Posterior cingulate gyrus (tissue), 11 donors: Measurements from ENCODE around the gene ST6GALNAC1.

Experiments
- DNase-seq, 10 donors: peaks; one replicate each; pipeline versions ENCODE4 v3.0.0 to v3.0.0-alpha.2; 2020 to 2021; ENCODE audit warnings: mixed read lengths in 3 of 10
- intact Hi-C: fragments of 100-400 bp; cut with DNase I; formaldehyde crosslinking; loops from one replicate; pipeline ENCODE4 v1.15.1; 2023

ST6GALNAC1 gene

DNA sequence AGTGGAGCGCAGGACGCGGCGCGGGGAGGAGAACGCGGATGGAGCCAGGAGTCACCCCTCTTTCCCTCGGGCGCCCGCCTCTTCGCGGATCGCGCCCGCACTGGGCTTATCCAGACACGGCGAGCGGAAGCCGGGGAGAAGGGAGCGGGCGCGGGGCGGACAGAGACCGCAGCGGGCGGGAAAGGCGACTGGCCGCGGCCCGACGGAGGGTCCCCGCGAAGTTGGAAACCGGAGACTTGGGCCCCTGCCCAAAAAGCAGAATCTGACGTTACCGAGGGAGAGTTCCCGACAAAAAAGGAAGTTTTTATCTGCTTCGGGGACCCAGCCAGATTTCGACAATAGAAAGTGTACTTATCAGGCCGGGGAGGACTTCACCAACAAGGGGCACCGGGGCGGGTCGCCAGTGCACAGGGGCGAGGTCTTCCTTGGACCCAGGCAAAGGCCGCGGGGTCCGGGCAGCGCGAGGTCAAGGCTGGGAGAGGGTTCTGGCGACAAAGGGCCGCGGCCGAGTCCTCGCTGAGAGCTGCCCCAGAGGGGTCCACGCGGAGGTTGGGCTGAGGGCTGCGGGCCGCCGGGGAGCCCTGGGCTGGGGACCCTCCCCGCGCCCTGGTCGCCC is 58.4 kb downstream of the ST6GALNAC1 start:
- intact Hi-C loops = no loop called here
- DNase-seq = peak in 1 of 10 donors; percentile 83

DNA sequence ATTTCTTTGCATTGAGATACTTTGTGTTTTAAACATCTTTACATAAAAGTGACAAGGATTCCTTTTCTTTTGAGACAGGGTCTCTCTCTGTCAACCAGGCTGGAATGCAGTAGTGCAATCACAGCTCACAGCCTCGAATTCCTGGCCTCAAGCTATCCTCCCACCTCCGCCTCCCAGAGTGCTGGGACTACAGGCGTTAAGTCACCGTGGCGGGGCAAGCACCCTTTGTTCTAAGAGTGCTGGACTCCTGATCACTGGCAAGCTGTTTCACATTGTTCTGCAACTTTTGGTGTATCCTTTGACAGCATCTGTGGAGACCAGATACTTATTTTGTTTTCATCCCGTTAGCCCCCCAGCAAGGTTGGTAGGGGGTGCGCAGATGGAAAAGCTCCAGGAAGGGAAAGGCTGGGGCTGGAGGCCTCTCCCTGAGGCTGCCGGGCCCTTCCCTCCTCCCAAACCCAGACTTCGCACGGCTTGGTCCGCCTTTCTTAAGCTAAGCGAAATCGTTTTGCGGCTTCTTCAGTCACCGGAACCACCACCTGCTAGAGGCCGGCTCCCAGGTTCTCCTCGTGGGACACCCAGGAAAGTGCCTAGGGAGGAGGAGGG is 59.0 kb downstream of the ST6GALNAC1 start:
- peak in 1 of 10 donors; percentile 26 for DNase-seq
- intact Hi-C loops = no loop called here

DNA sequence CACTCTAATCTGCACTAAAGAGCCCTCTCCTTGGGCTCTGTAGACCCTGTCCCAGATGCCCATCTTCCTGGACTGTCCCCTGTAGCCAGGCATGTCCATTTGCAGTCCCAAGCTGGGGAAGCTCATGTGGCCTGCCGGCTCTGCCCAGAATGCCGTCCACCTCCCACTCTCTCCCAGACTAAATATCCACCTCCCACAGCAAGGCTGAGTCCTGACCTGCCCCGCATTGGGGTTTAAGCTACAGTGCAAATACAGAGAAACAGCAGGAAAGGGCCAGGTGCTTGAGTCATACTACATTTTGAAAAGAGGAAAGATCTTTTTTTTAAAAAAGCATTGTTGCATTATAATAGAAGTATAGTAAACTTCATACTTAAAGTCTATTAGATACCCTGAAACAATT is 60.9 kb downstream of the ST6GALNAC1 start:
- intact Hi-C loops = no loop called here
- DNase-seq = peak in 1 of 10 donors; percentile 16

DNA sequence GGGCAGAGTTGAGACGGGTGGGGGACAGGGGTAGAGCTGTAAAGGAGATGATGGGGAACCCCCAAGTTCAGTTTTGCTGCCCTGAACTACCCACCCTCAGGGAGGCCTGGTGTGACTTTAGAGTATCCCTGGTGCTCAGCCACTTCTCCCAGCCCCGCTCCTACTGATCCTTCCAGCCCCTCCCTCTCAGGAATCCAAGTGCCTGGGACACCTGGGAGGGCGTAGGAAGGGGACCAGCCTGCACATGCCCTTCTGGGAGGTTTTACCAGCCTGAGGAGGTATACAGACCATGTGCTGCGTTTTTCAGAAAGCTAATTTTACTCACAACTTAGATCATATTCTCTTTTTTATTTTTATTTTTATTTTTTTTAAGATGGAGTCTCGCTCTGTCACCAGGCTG is 62.0 kb downstream of the ST6GALNAC1 start:
- DNase-seq = peak in 1 of 10 donors; percentile 73
- intact Hi-C loops = no loop called here

DNA sequence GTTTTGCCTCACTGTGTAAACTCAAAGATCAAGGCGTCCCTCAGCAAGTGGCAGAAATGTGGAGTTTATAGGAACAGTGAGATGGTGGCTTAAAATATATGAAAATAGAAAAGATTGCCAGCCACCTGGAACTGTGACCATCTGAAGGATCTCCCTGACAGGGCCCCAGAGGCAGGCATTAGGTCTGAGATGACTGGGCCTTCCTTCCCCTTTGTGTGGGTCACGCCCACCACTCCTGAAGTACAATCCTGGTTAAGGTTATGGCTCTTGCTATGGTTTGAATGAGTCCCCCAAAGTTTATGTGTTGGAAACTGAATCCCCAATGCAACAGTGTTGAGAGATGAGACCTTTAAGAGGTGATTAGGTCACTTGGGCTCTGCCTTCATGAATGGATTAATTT is 64.3 kb downstream of the ST6GALNAC1 start:
- no peak for DNase-seq
- intact Hi-C loops = no loop called here

DNA sequence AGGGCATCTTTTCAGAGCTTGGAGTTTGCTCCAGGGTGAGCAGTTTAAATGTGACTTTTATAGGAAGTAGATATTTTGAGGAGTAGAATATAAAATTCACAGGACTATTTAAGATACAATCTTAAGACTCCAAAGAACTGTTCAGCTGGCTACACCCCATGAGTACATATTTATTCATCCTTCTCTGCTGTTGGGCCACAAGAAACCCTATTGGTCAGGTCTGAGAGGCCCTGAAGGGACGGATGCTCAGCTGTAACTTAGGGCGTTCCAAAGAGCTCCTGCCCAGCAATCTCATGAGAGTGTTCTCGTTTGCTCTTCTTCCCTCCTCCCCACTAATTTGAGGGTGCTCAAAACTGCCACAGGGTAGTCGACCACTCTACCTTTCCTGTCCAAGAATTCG is 65.2 kb downstream of the ST6GALNAC1 start:
- intact Hi-C loops = no loop called here
- DNase-seq = peak in 1 of 10 donors; percentile 7

DNA sequence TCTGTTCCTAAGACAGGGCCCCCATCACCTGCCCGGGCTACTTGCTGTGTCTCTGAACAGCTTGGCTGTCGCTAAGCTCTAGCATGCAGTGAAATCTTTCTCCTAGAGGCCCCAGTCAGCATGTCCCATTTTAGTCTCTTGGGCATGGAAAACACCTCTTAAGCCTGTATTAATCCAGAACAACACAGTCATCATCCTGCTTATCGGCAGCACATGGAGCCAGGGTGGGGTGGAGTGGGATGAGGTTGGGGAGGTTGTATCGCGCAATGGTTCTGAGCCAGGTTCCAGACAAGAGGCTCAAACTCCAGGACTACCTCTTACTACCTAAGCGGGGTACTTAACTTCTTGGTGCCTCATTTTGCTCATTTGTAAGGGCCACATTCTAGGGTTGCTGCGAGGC is 65.7 kb downstream of the ST6GALNAC1 start:
- intact Hi-C loops = no loop called here
- peak in 1 of 10 donors; percentile 42 for DNase-seq

DNA sequence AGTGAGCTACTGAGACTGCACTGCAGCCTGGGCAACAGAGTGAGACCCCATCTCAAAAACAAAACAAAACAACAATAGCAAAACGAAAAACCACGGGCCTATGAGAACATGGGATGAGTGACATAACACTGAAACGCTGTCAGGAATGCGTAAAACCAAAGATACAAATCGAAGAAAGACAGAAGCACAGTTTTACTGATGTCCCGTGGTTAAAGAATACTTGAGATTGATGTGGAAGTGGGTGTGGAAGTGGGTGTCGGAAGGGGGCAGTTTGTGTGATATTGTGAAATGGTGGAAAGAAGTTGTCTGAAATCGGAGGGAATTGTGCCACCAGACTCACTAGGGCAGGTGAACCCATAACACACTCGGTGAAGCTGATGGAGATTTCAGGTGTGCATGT is 67.4 kb downstream of the ST6GALNAC1 start:
- no peak for DNase-seq
- intact Hi-C loops = no loop called here

DNA sequence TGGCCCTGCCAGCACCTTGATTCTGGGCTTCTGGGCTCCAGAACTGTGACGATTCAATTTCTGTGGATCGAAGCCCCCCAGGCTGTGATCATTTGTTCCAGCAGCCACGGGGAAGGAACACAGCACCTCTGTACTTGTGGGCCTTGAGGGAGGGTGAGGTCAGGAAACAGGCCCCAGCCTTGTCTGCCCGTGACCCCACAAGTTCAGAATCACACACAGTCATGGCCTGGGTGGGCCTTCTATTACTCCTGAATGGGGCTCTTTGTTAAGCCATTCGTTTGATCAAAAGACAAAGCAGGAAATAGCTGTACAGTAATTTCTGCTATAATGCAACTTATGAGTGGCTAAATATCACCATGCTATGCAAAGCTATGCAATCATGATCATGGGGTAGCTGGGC is 68.0 kb downstream of the ST6GALNAC1 start:
- DNase-seq = no peak
- intact Hi-C loops = no loop called here
